GM23248 (cell line): Measurements from ENCODE around the gene TMEM191C. TPM values are rescaled to one million over a fixed set of nuclear protein-coding genes. Genes with fewer than 3 reads are reported as not detected.
A peak's percentile ranks its signal among the peaks of the same experiment; 100 is the strongest.
"Not testable (repeated sequence)": the region's sequence is repeated elsewhere in the genome, so short reads cannot be mapped to it uniquely, and the experiment has no call there.

Source experiments
- DNase-seq: peaks from one replicate; pipeline ENCODE4 v3.0.0-alpha.2; 2015
- H2AFZ ChIP-seq: fragments of 200-600 bp; sonication (generic); 2 replicates; pipeline ENCODE4 v1.6.1; 2016; ENCODE audit warnings: antibody characterized with exemption
- H3F3A ChIP-seq: fragments of 200-600 bp; sonication (generic); 2 replicates; pipeline ENCODE4 v1.6.1; 2016; ENCODE audit warnings: mild to moderate bottlenecking, antibody characterized with exemption, mixed run types; ENCODE audit not compliant: insufficient read depth
- H3K27ac ChIP-seq: fragments of 200-600 bp; sonication (generic); 2 replicates; pipeline ENCODE4 v1.5.1; 2016; ENCODE audit warnings: mild to moderate bottlenecking
- H3K27me3 ChIP-seq: fragments of 200-600 bp; sonication (generic); replicated peaks from 2 replicates; pipeline ENCODE4 v1.6.1; 2016; ENCODE audit warnings: mild to moderate bottlenecking; ENCODE audit not compliant: insufficient read depth
- H3K36me3 ChIP-seq: fragments of 200-600 bp; sonication (generic); 2 replicates; pipeline ENCODE4 v1.6.1; 2016; ENCODE audit warnings: low read depth, mild to moderate bottlenecking
- H3K4me1 ChIP-seq: fragments of 200-600 bp; sonication (generic); 2 replicates; pipeline ENCODE4 v1.6.1; 2016; ENCODE audit warnings: mild to moderate bottlenecking; ENCODE audit not compliant: insufficient read depth
- H3K4me2 ChIP-seq: fragments of 200-600 bp; sonication (generic); one replicate; pipeline ENCODE4 v1.6.1; 2016; ENCODE audit warnings: mild to moderate bottlenecking; ENCODE audit not compliant: unreplicated experiment
- H3K4me3 ChIP-seq: fragments of 200-600 bp; sonication (generic); 2 replicates; pipeline ENCODE4 v1.5.1; 2016; ENCODE audit warnings: mild to moderate bottlenecking
- H3K79me2 ChIP-seq: fragments of 200-600 bp; sonication (generic); 2 replicates; pipeline ENCODE4 v1.6.1; 2016; ENCODE audit warnings: mild to moderate bottlenecking; ENCODE audit not compliant: insufficient read depth
- H3K9ac ChIP-seq: fragments of 200-600 bp; sonication (generic); 2 replicates; pipeline ENCODE4 v1.6.1; 2016; ENCODE audit warnings: mild to moderate bottlenecking
- H3K9me2 ChIP-seq: fragments of 200-600 bp; sonication (generic); 2 replicates; pipeline ENCODE4 v1.6.1; 2016; ENCODE audit warnings: mixed run types, mild to moderate bottlenecking, moderate library complexity; ENCODE audit not compliant: insufficient read depth
- H3K9me3 ChIP-seq: fragments of 200-600 bp; sonication (generic); one replicate; pipeline ENCODE4 v1.6.1; 2017; ENCODE audit warnings: low read depth
- H4K20me1 ChIP-seq: fragments of 200-600 bp; sonication (generic); 2 replicates; pipeline ENCODE4 v1.6.0; 2016; ENCODE audit not compliant: insufficient read depth
- EZH2 ChIP-seq: fragments of 200-600 bp; sonication (generic); IDR thresholded peaks from 2 replicates; pipeline ENCODE4 v1.6.1; 2018; ENCODE audit warnings: antibody characterized with exemption, mild to moderate bottlenecking; ENCODE audit not compliant: insufficient read depth, poor library complexity, severe bottlenecking
- EZH2phosphoT487 ChIP-seq: fragments of 200-600 bp; sonication (generic); IDR thresholded peaks from 2 replicates; pipeline ENCODE4 v1.6.1; 2018; ENCODE audit warnings: antibody characterized with exemption, moderate library complexity, mild to moderate bottlenecking, low read depth; ENCODE audit not compliant: insufficient read depth
- WGBS, 2 experiments: methylation state at CpG; one replicate each; pipeline ENCODE4 v1.1.6; 2015 to 2017; ENCODE audit warnings: low lambda C conversion rate in 2 of 2, low coverage in 1 of 2; ENCODE audit errors: missing lambda C conversion rate in 2 of 2; 5-methylcytosine and 5-hydroxymethylcytosine counted together
- in situ Hi-C: fragments of 300-500 bp; cut with MboI; formaldehyde crosslinking; loops from 2 replicates; pipeline ENCODE4 v1.15.0; 2020
- polyA plus RNA-seq: library from polyadenylated mRNA; unstranded; fragments of >200 nt; fragmentation: Nextera tagmentation; extraction: Ambion mirVana; gene quantifications from 2 replicates; pipeline ENCODE4 v1.2.1, GENCODE V29; 2016
- total RNA-seq: library from RNA; depleted of rRNA; stranded (reverse); fragments of >200 nt; shearing (Covaris generic); gene quantifications from 2 replicates; pipeline ENCODE4 v1.2.3, GENCODE V29; 2014

TMEM191C gene
- total and polyA plus RNA-seq, 2 experiments from 2014 or later: 0.32 to 0.54 TPM

DNA sequence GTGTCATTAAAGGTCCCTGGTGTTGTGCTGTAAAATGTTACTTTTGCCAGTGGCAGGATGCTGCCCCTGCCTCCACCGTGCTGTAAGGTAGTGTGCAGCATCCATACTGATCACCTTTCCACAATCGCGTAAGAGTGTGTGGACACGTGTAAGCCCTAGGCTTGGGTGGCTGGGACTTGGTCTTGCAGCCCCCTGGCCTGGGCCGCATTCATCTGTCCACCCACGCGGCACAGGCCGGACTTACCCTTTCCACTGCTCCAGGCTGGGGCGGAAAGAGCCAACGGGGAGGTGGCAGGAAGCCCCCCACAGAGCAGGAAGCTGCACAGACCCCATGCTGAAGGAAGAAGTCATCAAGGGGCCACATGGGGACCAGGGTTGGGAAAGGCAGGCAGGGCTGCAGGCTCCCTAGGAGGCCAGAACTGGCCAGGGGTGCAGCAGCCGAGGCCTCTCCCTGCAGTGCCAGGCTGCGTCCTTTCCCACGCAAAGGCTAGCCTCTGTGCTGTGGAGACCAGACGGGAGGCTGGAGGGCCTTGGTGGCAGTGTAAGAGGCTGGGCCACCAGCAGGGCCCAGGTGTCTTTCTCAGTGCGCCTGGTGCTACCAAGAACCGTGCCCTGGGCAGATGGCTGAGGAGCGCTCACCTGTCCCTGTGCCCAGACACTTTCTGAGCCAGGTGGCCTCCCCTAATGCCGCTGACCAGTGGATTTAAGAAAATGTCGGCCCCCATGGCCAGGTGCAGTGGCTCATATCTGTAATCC lies 11.7 kb upstream of the TMEM191C start:
- Histone ChIP-seq H3K36me3 (no peaks in the 10 kb centered on the region), H3K27ac (no peak overlapping the region), H3F3A (no peaks in the 10 kb centered on the region), H3K4me3 (no peak overlapping the region), H3K4me1 (no peaks in the 10 kb centered on the region), H3K79me2 (no peaks in the 10 kb centered on the region), H3K4me2 (no peak overlapping the region), H4K20me1 (no peaks in the 10 kb centered on the region), H2AFZ (no peak overlapping the region), H3K27me3 (no peaks in the 10 kb centered on the region), H3K9ac (no peak overlapping the region), H3K9me3 (no peaks in the 10 kb centered on the region), H3K9me2 (no peaks in the 10 kb centered on the region)
- 90 to 91% methylated on average over 19 of the region's 19 CpGs for WGBS, 2 experiments
- in situ Hi-C loops: loop anchor here (25.0 kb wide), 1 partner anchor 182 kb away; the partner anchor contains the start of genes CCDC116, SDF2L1 and YDJC
- no peak for DNase-seq
- no peak for TF ChIP-seq EZH2
- no peak for TF ChIP-seq EZH2phosphoT487

DNA sequence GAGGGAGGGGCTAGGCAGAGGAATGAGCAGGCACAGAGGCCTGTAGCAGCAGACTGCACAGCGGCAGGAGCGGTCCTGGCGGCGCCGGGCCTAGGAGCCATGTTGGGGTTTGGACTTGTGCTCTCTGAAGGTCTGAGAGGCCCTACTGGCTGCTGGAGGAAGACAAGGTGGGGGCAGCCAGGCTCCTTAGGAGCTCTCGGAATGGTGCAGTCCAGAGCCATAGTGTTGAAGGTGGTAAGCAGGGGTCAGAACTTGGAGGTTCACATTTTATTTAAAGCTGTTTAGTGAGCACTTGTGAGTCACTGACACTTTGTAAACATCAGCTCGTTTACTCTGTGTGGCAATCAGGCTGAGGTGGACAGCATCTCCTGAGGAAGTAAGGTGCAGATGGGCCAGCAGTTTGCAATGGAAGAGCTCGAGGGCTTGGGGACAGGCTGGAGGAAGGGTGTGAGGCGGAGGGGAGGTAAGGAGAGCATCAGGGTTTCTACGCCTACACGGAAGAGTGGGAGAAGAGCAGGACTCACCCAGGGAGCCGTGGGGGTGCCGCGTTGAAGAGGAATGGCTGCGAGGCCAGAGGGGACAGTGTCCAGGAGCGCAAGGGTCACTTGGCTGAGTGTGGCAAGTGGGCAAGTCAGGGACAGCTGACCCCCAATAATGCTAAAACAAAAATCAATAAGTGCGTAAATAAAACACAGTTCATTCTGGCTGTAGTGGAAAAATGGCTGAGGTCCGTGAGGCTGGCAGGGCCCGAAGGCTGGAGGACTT lies 10.0 kb upstream of the TMEM191C start:
- Histone ChIP-seq H3K27me3 (no peaks in the 10 kb centered on the region), H2AFZ (no peak overlapping the region), H3F3A (no peaks in the 10 kb centered on the region), H3K27ac (no peak overlapping the region), H3K9me3 (no peaks in the 10 kb centered on the region), H3K4me1 (no peaks in the 10 kb centered on the region), H3K9me2 (no peaks in the 10 kb centered on the region), H3K79me2 (no peaks in the 10 kb centered on the region), H4K20me1 (no peaks in the 10 kb centered on the region), H3K4me2 (no peak overlapping the region), H3K9ac (no peak overlapping the region), H3K36me3 (no peaks in the 10 kb centered on the region), H3K4me3 (no peak overlapping the region)
- TF ChIP-seq EZH2phosphoT487: no peak
- TF ChIP-seq EZH2: no peak
- WGBS, 2 experiments: 93 to 95% methylated on average over 18 to 19 of the region's 19 CpGs
- in situ Hi-C loops: loop anchor here (25.0 kb wide), 1 partner anchor 180 kb away; the partner anchor contains the start of genes CCDC116, SDF2L1 and YDJC
- DNase-seq: no peak

DNA sequence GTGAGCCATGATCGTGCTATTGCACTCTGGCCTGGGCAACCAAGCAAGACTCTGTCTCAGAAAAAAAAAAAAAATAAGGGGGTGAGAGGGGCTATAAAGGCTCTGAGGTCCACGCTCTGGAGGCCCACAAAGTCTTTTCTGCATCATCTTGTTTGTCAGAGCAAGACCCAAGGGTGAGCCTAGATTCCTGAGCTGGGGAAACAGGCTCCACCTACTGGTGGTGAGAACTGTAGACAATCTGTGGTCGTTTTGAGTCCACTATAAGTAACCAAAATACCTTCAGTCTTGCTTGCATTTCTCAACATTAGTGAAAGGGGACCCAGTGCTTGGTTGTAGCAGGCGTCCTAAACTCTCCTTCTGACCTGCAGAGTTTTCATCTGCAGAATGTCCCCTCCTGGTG lies 4.5 kb upstream of the TMEM191C start:
- not testable (repeated sequence) for H3K27ac ChIP-seq, H3F3A ChIP-seq, H3K9me2 ChIP-seq, H2AFZ ChIP-seq, H4K20me1 ChIP-seq, H3K4me1 ChIP-seq, H3K27me3 ChIP-seq, H3K9ac ChIP-seq, H3K36me3 ChIP-seq, H3K9me3 ChIP-seq, H3K4me2 ChIP-seq, H3K4me3 ChIP-seq, H3K79me2 ChIP-seq, DNase-seq
- 100% methylated on average over 1 of the region's 4 CpGs; no CpG with 5 or more reads in 1 of the 2 experiments for WGBS, 2 experiments
- in situ Hi-C loops: loop anchor here (25.0 kb wide), 1 partner anchor 175 kb away; the partner anchor contains the start of genes CCDC116, SDF2L1 and YDJC

DNA sequence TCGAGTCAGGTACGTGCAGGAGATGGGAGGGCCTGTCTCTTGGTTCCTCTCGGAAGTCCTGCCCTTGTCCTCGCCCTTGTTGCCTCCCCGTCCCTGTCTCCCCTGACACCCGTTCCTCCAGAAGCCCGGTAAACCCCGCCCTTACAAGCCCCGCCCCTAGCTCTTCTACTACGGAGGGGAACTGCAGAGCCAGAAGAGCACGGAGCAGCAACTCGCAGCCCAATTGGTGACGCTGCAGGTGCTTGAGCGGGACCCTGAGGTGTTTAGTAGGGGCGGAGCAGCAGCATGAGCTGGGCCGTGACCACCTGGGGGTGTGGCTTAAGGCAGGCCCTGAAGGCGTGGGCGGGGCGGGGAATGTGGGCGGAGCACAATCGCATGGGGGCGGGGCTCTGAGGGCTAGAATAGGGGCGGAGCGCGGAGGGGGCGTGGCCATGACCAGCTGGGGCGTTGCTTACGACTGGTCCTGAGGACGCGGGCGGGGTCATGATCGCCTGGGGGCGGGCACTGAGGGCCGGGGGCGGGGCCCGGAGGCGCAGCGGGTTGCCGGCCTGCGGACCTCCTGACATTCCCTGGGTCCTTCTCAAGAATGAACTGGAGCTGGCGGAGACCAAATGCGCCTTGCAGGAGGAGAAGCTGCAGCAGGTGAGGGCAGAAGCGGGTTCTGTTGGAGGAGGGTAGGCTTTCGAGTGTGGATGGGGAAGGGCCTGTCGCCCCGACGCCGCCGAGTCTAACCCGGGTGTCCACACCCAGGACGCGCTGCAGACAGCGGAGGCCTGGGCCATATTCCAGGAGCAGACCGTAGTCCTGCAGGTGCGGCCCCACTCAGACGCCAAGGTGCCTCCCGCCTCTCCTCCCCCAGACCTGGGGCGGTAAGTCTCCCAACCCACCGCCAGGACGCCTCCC lies 1.3 kb downstream of the TMEM191C start:
- H3K4me2 ChIP-seq, H3K79me2 ChIP-seq, H3K9me3 ChIP-seq, H3K36me3 ChIP-seq, H3K27ac ChIP-seq, H3F3A ChIP-seq, H3K9ac ChIP-seq, H3K9me2 ChIP-seq, H4K20me1 ChIP-seq, H3K27me3 ChIP-seq, H3K4me1 ChIP-seq: not testable (repeated sequence)
- DNase-seq: peak; percentile 71
- 0% methylated on average over 7 to 8 of the region's 60 CpGs for WGBS, 2 experiments
- in situ Hi-C loops: loop anchor here (25.0 kb wide), 1 partner anchor 169 kb away; the partner anchor contains the start of genes CCDC116, SDF2L1 and YDJC
- Histone ChIP-seq H2AFZ (0 out of 2 replicates have a peak overlapping the region, but pooled peaks have one; percentile 23), H3K4me3 (peak overlapping the region; percentile 58)

DNA sequence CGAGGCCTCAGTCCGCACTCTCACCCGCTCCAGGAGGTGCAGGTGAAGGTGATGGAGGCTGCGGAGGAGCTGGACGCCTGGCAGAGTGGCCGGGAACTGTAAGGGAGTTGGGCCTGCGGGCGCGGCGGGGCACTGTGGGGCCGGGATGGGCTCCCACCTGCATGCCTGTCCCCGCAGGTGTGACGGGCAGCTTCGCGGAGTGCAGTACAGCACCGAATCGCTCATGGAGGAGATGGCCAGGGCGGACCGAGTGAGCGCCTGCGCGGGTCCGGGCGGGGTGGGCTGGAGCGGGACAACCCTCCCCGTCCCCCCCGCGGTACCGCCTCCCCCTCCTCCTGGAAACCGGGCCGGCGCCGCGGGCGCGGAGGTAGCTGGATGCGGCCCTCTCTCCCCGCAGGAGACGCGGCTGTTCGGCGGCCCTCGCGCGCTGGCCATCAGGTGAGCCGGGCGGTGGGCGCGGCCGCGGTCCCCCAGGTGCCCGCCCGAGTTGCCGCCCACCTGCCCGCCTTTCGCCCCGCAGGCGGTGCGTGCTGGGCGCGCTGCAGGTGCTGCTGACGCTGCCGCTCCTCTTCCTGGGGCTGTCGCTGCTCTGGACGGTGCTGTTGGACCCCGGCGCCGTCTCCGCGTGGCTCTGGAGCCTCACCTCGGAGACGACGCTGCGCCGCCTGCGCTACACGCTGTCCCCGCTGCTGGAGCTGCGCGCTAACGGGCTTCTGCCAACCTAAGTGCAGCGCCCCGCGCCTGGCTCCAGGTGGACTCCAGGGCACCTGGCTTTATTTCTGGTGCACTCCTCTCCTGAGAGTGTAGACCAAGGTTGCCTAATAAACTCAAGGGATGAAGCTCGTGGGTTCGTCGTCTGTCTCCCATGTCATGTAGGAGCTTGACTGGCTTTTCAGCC lies 2.2 kb downstream of the TMEM191C start:
- in situ Hi-C loops: loop anchor here (25.0 kb wide), 1 partner anchor 168 kb away; the partner anchor contains the start of genes CCDC116, SDF2L1 and YDJC
- not testable (repeated sequence) for H2AFZ ChIP-seq, H3F3A ChIP-seq, H4K20me1 ChIP-seq, H3K9me3 ChIP-seq, H3K4me3 ChIP-seq, H3K9ac ChIP-seq, DNase-seq, H3K79me2 ChIP-seq, H3K4me2 ChIP-seq, H3K36me3 ChIP-seq, H3K27me3 ChIP-seq, H3K9me2 ChIP-seq, H3K4me1 ChIP-seq, H3K27ac ChIP-seq
- WGBS, 2 experiments: 30 to 58% methylated on average over 8 to 43 of the region's 87 CpGs

DNA sequence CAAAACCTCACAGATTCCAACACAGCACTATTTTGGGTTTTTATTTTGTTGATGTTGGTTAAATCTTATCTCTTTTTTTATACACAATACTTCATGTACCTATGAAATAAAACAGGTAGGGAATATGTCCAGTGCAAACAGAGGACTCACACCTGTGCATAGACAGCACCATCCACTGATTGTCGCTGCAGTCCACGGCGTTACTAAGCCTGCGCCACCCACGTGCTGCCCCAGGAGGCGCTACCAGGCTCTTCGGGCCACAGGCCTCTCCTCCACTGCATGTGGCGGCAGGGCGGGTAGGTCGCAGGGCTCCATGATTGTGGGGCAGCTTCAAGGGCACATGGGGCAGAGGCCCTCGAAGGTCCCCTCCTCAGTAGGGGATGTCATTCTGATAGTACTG lies 5.8 kb downstream of the TMEM191C start:
- H3K4me2 ChIP-seq, H4K20me1 ChIP-seq, H3K9me2 ChIP-seq, H3K79me2 ChIP-seq, H3K9ac ChIP-seq, H3K27ac ChIP-seq, H3K4me3 ChIP-seq, DNase-seq, H3F3A ChIP-seq, H3K4me1 ChIP-seq, H3K27me3 ChIP-seq, H3K9me3 ChIP-seq, H2AFZ ChIP-seq, H3K36me3 ChIP-seq: not testable (repeated sequence)
- in situ Hi-C loops: loop anchor here (25.0 kb wide), 1 partner anchor 164 kb away; the partner anchor contains the start of genes CCDC116, SDF2L1 and YDJC
- no CpG with 5 or more reads among the region's 11 CpGs for WGBS, 2 experiments
